ENCODE results near the gene ZNF438.

DNA sequence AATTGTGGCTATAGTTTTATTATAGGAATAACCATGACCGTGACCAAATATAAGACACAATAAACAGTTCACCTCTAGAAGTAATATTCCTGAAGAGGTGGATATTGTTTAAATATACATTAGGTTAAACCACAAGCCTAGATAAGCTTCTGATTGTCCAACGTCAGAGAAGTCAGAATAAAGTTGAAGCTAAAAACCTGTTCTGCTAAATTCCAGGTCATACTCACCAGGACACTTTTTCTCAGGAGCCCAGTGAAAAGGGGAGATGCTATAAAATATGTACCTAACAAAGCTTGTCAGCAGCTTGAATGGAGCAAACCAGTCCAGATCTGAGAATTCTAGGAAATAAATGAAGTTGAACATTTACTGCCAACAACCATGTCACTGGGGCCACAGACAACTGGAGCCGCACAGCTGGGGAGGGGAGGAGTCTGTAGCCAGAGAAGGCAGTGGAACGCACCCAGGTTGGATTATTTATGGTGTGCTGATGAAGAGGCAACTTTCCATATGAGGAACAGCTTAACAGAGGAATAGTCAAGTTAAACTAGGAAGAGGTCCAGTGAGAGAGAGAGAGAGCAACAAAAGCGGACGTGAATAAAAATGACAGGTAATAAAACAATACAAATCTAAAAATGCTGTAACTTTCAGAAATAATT lies 191.1 kb downstream of the ZNF438 start:
- TF ChIP-seq CTCF (IDR thresholded peaks at IDR 0.05): no peak
- TF ChIP-seq EZH2phosphoT487 (IDR thresholded peaks at IDR 0.05): no peak
- TF ChIP-seq EZH2 (IDR thresholded peaks at IDR 0.05): no peak

Data from neural progenitor cell (in vitro differentiated cells).